HG03469 (cell line): ENCODE measurements around the gene PGC.
"Not testable (repeated sequence)": the region's sequence is repeated elsewhere in the genome, so short reads cannot be mapped to it uniquely, and the experiment has no call there.

Source experiments
- ATAC-seq: cut with Tn5 transposase; IDR thresholded peaks from one replicate; pipeline ENCODE4 v1.9.1; 2021; ENCODE audit warnings: mild to moderate bottlenecking, moderate library complexity, moderate number of reproducible peaks; ENCODE audit not compliant: unreplicated experiment

PGC gene

DNA sequence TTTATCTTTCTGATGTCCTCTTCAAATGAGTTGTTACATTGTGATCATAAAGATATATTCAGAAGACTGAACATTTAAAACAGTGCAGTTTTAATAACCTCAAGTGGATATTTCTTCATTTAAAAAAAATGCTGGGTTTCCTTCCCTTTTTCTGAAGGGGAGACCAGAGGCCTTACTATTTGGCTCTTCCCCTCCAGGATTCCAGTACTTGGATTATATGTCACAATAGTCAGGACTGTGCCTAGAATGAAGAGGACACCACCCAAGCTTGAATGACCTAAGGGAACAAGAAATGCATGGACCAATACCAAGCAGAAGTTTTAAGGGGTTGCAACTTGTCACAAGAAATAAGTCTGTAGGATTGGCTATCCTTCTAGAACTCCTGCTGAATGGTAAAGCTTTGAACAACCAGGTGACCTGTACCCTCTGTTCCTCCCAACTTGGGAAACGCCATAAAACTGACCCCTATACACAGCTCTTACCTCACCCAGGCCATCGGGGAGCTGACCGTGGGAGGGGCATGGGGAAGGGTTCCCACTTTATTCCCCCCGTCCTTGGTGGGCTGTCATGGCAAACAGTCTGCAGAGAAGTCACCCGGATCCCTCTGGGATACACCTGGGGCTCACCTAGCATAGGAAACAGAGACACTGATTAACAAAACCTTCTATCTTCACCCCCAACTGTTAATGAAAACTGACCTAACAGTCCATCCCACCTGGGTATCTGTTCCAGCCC, 30.5 kb upstream of the PGC start:
- no peak for ATAC-seq

DNA sequence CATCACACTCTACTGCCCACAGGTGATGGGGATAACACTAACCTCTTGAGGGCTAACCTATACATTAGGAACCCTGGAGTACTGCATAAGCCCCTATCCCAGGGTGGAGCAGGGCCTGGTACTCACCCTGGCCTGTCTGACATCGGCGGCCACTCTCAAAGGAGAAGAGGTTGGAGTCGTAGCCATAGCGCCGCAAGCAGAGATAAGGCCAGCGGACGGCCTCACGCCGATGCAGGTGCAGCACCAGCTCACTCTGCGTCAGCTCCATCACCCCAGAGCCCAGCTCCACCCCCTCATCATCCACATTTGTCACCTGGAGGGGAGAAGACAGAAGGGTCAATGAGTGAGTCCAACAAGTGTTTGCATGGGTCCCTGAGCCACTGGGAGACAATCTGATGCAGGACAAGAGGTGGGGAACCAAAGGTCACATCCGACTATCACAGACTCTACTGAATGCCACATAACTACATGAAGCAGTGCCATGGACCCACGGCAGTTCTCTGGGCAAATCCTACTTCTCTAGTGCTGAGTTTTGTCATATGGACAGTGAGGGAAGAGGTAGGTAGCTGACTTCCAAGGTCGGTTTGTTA, 28.2 kb upstream of the PGC start:
- ATAC-seq: no peak

DNA sequence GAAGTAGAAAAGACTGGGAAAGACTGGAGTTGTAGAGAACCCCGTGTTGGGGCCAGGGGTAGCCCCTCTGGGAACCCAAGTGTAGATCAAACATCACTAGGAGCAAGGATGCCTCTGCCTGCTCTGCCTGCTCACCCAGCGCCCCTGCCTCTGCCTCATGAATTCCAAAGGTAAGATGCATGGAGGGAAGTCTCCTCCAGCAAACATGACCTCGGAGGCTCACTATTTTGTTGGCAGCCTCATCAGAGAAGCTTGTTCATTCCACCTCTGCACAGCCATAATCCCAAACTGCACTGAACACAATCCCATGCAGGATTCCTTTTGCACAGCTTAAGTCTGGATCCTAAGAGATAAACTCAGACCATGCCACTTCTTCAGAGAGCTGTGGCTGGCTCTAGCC, 27.6 kb upstream of the PGC start:
- no peak for ATAC-seq

GRCh38 chr6:41771058-41771983, 24.1 kb upstream of the PGC start:
- ATAC-seq: no peak

DNA sequence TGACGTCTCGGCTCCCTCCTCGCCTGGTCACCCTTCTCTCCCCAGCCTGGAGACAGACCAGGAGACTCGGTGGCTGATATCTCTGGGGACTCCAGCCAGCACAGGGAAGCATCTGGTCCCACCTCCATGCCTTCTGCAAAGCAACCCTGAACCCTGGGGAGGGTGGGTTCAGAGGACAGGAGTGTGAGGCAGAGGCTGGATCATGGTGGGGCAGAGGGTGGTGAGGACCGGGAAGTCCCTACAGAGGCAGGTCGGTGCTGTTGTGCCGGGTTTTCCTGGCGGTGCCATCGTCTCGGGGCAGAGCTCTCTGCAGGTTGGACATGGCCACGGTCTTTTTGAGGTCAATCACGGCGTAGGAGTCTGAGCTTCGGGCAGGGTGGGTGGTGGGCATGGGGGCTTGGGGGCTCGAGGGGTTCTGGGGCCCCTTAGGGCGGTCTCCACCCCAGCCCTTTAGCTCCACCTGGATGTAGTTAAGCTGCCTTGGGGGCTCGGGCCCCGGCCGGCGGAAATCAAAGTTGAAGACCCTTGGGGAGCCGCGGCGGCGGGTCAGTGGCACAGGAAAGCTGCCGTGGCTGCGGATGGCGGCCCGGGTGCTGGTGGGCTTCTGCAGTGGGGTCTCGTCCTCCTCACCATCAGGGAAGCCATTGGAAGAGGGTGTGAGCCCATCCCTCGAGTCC, 23.3 kb upstream of the PGC start:
- ATAC-seq: no peak

DNA sequence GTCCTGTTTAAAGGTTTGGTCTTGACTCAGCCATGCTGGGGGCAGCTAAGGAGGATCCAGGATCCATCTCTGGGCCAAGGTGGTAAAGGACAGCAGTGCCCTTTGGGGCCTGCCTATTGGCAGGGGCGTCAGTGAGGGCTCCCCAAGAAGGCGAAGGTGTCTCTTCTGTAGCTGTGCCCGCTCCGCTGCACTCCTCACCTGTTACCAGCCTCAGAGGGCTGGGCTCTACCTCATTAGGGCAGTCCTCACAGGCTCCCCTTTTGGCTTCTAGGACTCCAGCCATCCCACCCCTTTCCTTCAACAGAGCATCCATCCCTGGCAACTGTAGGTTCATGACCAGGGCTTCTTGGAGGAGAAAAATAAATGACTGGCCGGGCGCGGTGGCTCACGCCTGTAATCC, 22.2 kb upstream of the PGC start:
- no peak for ATAC-seq

- no peak for ATAC-seq
Observed at GRCh38 chr6:41768545-41769308, 21.5 kb upstream of the PGC start.

GRCh38 chr6:41767112-41767833, 20.1 kb upstream of the PGC start:
- ATAC-seq: no peak

DNA sequence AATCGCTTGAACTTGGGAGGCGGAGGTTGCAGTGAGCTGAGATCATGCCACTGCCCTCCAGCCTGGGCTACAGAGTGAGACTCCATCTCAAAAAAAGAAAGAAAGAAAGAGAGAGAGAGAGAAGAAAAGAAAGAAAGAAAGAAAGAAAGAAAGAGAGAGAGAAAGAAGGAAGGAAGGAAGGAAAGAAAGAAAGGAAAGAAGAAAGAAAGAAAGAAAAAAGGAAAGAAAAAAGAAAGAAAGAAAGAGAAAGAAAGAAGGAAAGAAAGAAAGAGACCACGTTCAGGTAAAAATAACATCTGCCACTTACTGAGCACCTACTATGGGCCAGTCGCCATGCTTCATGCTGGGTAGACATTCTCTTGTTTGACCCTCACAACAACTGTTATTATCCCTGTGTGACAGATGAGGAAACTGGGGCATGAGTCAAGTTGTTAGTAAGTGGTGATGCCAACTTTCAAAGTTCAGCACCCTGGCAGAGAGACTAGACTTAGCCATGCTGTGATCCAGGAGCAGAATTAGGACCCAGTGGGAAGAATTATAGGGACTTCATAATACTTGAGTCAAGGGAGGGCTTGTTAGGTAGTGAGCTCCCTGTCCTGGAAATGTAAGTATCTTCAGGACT, 19.0 kb upstream of the PGC start:
- not testable (repeated sequence) for ATAC-seq

DNA sequence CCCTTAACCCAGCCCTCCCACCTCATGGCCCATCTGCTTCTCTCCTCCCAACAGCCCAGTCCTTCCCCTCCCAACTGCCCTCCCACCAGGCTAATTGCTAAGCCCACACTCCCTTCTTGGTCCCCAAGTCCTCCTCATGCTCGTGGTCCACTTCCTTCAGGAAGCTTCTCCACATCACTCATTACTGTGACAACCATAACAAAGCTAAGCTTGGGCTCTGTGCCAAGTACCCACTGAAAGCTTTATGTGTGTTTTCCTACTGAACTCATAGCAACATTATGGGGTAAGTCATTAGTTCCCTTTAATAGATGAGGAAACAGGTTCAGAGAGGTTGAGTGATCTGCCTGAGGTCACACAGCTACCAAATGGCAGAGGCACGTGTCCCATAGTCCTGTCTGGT, 16.3 kb upstream of the PGC start:
- ATAC-seq: no peak

GRCh38 chr6:41759905-41760579, 12.8 kb upstream of the PGC start:
- ATAC-seq: no peak

DNA sequence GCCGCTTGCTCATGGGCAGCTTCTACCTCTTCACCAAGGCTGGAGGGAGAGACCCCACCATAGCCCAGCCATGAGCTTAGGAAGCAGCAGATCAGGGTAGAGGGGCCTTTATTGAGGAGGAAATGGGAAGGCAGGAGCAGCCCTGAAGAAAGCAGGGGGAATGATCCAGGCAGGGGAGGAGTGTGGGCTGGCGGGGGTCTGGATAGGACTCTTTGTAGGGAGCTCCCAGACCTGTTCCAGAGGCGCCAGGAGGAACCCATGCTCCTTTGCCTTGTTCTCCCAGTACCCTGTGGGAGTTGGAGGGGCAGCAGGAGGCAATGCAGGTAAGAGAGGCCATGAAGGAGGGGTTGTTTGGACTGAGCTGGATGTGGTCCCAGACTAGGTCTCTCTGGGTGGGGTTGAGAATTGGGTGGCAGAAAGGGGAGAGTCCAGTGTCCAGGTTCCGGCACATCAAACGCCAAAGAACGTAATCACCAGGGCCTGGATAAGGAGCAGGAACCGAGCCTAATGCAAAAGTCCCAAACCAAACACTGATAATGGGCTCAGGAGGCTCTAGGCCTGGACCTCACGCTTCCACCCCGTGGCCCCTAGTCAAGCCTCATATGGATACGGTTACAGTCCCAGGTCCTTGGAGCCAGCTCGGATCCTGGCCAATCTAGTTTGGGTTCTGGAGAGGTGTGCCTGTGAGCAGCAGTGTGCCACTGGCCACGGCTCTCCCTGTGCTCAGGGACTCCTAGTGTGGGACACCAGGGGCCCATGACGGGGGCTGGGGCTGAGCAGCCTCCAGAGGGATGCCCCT, 12.1 kb upstream of the PGC start:
- ATAC-seq: no peak

DNA sequence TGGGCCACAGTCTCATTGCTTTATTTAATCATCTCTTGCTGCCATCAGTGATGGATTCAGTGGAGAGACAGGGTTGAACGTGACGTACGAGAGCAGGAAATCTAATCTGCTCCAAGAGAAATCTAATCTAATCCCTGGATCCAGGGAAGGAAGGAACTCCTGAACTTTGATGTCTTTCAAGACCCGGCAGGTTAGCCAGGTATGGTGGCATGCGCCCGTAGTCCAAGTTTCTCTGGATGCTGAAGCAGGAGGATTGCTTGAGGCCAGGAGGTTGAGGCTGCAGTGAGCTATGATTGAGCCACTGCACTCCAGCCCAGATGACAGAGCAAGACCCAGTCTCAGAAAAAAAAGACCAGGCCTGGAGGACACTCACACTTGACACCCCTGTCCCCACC, 11.4 kb upstream of the PGC start:
- ATAC-seq: no peak

DNA sequence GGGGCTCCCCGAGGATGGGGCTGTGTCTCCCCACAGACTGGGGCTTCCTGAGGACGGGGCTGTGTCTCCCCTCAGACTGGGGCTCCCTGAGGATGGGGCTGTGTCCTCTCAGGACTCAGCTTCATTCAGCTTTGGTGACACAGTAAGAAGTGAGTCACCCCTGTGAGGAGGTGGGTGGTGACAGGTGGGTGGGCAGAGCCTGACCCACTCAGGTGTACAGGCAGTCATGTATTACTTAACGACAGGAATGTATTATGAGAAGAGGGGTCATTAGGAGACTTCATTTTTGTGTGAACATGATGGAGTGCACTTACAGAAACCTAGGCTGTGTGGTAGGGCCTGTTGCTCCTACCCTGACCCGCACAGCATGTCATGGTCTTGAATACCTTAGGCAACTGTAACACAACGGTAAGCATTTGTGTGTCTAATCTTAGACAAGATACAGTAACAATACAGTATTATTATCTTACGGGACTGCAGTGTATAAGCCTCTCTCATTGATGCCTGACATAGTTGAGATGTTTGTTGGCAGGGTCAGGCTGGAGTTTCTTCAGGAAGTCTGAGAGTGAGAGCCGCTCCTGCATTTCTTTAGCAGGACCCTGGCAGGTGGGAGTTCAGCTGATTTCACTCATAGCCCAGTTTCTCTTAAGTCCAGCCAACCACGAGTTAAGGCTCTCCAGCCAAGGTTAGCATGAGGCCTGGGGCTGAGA, 10.9 kb upstream of the PGC start:
- ATAC-seq: no peak

GRCh38 chr6:41757271-41757670, 10.1 kb upstream of the PGC start:
- ATAC-seq: no peak

DNA sequence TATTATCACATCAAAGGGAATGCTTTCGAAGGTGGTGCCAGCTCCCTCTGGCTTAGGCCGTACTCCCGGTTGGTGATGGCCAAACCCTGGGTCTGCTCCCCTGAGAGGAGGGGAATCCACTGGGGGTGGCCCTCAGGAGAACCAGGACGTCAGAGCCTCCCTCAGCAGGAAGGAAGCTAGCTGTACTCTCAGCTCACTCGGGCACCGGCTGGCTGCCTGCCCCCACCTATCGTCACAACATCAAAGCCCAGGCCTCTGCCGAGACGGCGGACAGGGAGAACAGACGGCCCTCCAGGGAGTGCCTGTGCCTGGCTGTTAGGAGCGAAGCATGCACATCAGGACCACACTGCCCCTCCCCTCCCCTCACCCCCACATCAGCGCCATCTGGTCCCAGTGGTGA, 9.2 kb upstream of the PGC start:
- ATAC-seq: no peak

DNA sequence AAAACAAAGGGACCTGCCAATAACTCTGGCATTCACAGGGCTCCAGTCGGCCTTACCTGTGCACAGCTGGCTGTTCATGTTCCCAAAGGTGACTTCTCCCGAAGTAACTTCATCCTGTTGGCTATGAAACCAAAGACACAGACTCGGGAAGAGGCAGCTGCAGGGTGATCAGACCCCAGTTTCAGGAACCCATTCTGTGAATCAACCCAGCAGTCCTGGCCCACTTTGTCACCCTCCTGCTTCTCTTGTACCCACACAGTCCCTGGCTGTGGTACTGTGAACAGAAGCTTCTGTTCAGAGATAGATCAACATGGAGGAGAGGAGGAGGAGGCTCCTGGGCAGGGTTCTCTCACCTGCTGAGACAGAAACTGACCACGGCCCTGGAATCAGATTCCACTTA, 8.7 kb upstream of the PGC start:
- no peak for ATAC-seq
